ENCODE measurements around the gene CEP70. TPM values are rescaled to one million over a fixed set of nuclear protein-coding genes. Genes with fewer than 3 reads are reported as not detected.

Gene CEP70
- total RNA-seq, 4 donors from 2014 or later: 19.7 to 24.6 (median 21.5) TPM

DNA sequence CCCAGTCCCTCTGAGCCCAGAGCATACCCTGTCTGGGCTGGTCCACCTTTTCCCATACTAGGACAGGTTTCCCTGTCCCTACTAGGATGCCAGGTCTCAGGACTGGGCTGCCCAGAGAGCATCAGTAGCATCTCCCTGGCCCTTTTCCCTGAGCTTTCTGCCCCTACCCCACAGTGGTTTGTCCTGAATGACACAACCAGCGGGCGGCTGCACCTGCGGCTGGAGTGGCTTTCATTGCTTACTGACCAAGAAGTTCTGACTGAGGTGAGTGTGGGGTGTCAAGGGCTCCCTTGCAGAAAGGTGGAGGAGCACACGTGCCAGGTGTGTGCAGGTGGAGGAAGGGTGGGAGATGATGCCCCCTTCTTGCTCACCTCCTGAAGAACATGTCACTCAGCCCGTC, 126.1 kb downstream of the CEP70 start:
- Histone ChIP-seq H3K36me3 (peaks cover 0 to 6% (median 0%) of the 10 kb centered on the region in 3 donors), H3K4me3 (no peak overlapping the region), H3K4me1 (no peaks in the 10 kb centered on the region), H3K9me3 (no peaks in the 10 kb centered on the region), H3K27ac (no peak overlapping the region), H3K27me3 (no peaks in the 10 kb centered on the region)
- TF ChIP-seq EP300 (IDR thresholded peaks at IDR 0.05): no peak
- TF ChIP-seq POLR2A (IDR thresholded peaks at IDR 0.05): no peak
- TF ChIP-seq, protein P1, sequence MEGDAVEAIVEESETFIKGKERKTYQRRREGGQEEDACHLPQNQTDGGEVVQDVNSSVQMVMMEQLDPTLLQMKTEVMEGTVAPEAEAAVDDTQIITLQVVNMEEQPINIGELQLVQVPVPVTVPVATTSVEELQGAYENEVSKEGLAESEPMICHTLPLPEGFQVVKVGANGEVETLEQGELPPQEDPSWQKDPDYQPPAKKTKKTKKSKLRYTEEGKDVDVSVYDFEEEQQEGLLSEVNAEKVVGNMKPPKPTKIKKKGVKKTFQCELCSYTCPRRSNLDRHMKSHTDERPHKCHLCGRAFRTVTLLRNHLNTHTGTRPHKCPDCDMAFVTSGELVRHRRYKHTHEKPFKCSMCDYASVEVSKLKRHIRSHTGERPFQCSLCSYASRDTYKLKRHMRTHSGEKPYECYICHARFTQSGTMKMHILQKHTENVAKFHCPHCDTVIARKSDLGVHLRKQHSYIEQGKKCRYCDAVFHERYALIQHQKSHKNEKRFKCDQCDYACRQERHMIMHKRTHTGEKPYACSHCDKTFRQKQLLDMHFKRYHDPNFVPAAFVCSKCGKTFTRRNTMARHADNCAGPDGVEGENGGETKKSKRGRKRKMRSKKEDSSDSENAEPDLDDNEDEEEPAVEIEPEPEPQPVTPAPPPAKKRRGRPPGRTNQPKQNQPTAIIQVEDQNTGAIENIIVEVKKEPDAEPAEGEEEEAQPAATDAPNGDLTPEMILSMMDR (IDR thresholded peaks at IDR 0.05): no peak
- DNase-seq (ENCODE audit: low spot score in 2 of 2): no peak
- WGBS, 2 donors: 85 to 88% methylated on average over 5 of the region's 5 CpGs

DNA sequence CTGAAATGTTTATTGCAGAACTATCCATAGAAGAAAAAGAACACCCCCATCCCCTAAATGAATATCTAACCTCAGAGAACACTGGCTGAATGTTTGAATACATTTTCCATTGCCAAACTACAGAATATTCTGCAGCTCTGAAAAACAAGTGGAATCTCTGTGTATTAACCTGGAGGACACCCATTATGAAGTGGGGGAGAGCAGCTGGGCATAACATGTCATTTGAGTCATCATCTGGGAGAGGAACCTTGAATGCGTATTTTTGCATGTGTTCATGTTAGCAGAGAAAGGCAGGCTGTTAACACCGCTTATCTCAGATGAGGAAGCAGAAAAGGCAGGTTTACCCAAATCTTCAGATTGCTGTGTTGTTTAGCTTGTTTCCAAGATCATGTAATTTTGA, 128.1 kb downstream of the CEP70 start:
- Histone ChIP-seq H3K27ac (no peak overlapping the region), H3K9me3 (no peaks in the 10 kb centered on the region), H3K36me3 (no peaks in the 10 kb centered on the region), H3K4me1 (no peaks in the 10 kb centered on the region), H3K4me3 (no peak overlapping the region), H3K27me3 (no peaks in the 10 kb centered on the region)
- WGBS, 2 donors: 71 to 72% methylated on average over 2 of the region's 2 CpGs
- TF ChIP-seq EP300 (IDR thresholded peaks at IDR 0.05): no peak
- no peak for TF ChIP-seq POLR2A (IDR thresholded peaks at IDR 0.05)
- no peak for DNase-seq (ENCODE audit: low spot score in 2 of 2)

DNA sequence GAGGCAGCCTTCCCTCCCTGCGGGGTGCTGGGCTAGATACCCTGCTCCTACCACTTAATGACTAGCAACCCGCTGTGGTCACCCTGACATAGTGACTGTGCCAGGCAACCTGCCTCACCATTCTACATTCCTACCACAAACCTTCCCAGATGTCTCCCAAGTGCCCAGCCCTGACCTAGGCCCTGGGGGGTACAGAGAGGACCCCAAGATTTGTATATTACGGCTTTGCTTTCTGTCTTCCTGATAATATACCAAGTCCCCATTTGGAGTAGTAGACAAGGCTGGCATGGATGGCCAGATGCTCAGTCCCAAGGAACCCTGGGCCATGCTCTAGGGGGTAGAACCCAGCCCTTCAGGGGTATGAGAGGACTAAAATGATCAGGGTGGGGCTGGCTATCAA, 128.6 kb downstream of the CEP70 start:
- Histone ChIP-seq H3K9me3 (no peaks in the 10 kb centered on the region), H3K4me1 (no peaks in the 10 kb centered on the region), H3K27me3 (no peaks in the 10 kb centered on the region), H3K36me3 (no peaks in the 10 kb centered on the region), H3K27ac (no peak overlapping the region), H3K4me3 (no peak overlapping the region)
- 90 to 94% methylated on average over 3 of the region's 3 CpGs for WGBS, 2 donors
- TF ChIP-seq, protein P1 (IDR thresholded peaks at IDR 0.05): no peak
- TF ChIP-seq POLR2A (IDR thresholded peaks at IDR 0.05) (no peak), EP300 (IDR thresholded peaks at IDR 0.05) (no peak)
- DNase-seq (ENCODE audit: low spot score in 2 of 2): no peak

DNA sequence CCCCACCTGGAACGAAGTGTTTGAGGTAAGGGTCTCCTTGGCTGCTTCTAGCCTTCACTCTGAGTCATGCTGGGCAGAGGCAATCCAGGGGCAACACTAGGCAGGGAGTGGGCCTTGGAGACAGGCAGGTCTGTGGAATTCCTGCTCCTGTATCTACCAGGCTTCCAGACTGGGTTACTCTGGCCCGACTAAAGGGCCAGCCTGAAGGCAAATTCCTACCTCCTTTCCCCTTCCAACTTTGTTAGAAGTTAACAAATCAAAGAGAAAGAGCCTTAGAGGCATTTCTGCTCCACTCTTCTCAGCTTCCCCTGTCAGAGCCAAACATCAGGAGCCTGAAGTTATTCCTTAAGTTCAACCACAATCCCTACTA, 129.6 kb downstream of the CEP70 start:
- no peak overlapping the region for H3K27ac ChIP-seq
- H3K36me3 ChIP-seq: no peaks in the 10 kb centered on the region
- TF ChIP-seq, protein P1 (IDR thresholded peaks at IDR 0.05): no peak
- no peak for TF ChIP-seq POLR2A (IDR thresholded peaks at IDR 0.05)
- no peak for TF ChIP-seq EP300 (IDR thresholded peaks at IDR 0.05)
- WGBS, 2 donors: 73 to 77% methylated on average over 2 of the region's 2 CpGs
- no peaks in the 10 kb centered on the region for H3K4me1 ChIP-seq
- H3K4me3 ChIP-seq: no peak overlapping the region
- H3K27me3 ChIP-seq: no peaks in the 10 kb centered on the region
- DNase-seq (ENCODE audit: low spot score in 2 of 2): no peak
- no peaks in the 10 kb centered on the region for H3K9me3 ChIP-seq

DNA sequence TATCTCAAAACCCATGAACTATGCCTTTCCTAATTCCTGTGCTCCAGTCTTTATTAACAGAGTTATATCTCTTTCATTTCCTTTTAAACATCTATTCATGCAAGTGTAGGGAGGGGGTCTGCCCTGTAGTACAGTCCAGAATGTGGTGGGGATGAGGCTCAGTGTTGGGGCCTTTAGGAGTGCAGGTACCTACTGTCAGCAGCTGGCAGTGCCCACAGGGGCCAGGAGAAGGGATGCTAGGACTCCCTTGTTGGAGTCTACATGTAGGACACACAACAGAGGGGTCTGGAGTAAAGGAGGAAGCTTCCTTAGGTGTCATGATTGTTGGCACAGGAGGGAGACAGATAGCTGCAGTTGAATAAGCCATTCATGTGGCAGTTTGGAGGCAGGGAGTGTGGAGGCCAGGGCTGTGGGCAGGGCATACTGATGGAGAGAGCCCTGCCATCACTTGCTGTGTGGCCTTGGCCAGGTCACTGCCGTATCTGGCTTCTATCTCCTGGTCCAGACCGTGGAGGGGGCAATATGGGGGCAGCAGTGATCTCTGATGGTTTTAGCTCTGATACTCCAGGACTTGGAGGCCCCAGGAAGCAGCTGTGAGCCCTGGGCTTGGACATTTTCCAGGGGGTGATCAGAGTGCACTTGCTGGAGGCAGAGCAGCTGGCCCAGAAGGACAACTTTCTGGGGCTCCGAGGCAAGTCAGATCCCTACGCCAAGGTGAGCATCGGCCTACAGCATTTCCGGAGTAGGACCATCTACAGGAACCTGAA, 130.2 kb downstream of the CEP70 start:
- no peak for DNase-seq (ENCODE audit: low spot score in 2 of 2)
- Histone ChIP-seq H3K27ac (no peak overlapping the region), H3K36me3 (no peaks in the 10 kb centered on the region), H3K4me3 (no peak overlapping the region), H3K4me1 (no peaks in the 10 kb centered on the region), H3K9me3 (no peaks in the 10 kb centered on the region), H3K27me3 (no peaks in the 10 kb centered on the region)
- WGBS, 2 donors: 82 to 84% methylated on average over 3 to 6 of the region's 6 CpGs
- TF ChIP-seq POLR2A (IDR thresholded peaks at IDR 0.05) (no peak), EP300 (IDR thresholded peaks at IDR 0.05) (no peak)
- TF ChIP-seq, protein P1 (IDR thresholded peaks at IDR 0.05): no peak
